Neural cell (in vitro differentiated cells): ENCODE data around the gene YIPF5.

Source experiments
- POLR2AphosphoS5 ChIP-seq: IDR thresholded peaks from 2 replicates; pipeline ENCODE4 v1.6.1; 2012
- TF ChIP-seq, protein P1 (sequence below): fragments of 450-650 bp; IDR thresholded peaks from 2 replicates; pipeline ENCODE4 v1.5.1; 2014; ENCODE audit warnings: antibody characterized with exemption, mild to moderate bottlenecking, moderate library complexity; ENCODE audit not compliant: poor library complexity, severe bottlenecking

DNA sequence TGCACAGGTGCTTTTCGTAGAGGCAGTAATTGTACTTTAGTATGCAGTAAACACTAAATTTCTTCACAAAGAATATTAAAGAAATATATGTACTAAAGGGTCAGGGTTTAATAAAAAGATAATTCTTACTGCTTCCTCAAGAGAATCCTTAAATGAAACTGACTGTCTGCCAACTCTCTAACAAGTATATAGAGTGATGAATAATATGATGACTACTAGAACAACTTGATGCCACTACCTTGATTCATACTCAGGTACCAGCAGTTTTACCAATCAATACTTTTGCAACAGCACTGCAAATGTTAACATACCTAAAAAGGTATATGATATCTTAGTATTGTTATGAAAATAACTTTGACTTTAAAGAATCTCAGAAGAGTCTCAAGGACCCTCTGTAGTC is 3.8 kb downstream of the YIPF5 start:
- TF ChIP-seq, protein P1, sequence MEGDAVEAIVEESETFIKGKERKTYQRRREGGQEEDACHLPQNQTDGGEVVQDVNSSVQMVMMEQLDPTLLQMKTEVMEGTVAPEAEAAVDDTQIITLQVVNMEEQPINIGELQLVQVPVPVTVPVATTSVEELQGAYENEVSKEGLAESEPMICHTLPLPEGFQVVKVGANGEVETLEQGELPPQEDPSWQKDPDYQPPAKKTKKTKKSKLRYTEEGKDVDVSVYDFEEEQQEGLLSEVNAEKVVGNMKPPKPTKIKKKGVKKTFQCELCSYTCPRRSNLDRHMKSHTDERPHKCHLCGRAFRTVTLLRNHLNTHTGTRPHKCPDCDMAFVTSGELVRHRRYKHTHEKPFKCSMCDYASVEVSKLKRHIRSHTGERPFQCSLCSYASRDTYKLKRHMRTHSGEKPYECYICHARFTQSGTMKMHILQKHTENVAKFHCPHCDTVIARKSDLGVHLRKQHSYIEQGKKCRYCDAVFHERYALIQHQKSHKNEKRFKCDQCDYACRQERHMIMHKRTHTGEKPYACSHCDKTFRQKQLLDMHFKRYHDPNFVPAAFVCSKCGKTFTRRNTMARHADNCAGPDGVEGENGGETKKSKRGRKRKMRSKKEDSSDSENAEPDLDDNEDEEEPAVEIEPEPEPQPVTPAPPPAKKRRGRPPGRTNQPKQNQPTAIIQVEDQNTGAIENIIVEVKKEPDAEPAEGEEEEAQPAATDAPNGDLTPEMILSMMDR, result no peak
- no peak for TF ChIP-seq POLR2AphosphoS5
